Subcutaneous abdominal adipose tissue (tissue), 5 donors: ENCODE results near the gene TICRR.

Source experiments
- H3K27ac ChIP-seq: one replicate; pipeline ENCODE4 v1.7.0; 2013; ENCODE audit warnings: low read depth, mild to moderate bottlenecking, inconsistent platforms, low read length, moderate library complexity
- H3K27me3 ChIP-seq, 5 donors: one replicate each; pipeline ENCODE4 v1.7.0; 2013; ENCODE audit warnings: low read length in 5 of 5, inconsistent platforms in 1 of 5; ENCODE audit not compliant: control insufficient read depth in 5 of 5, insufficient read depth in 4 of 5
- H3K36me3 ChIP-seq, 5 donors: one replicate each; pipeline ENCODE4 v1.7.0; 2013; ENCODE audit warnings: low read length in 5 of 5; ENCODE audit not compliant: control insufficient read depth in 5 of 5, insufficient read depth in 5 of 5
- H3K4me1 ChIP-seq, 5 donors: one replicate each; pipeline ENCODE4 v1.7.0; 2013; ENCODE audit warnings: low read length in 5 of 5, mild to moderate bottlenecking in 3 of 5, moderate library complexity in 1 of 5; ENCODE audit not compliant: control insufficient read depth in 5 of 5, insufficient read depth in 5 of 5
- H3K4me3 ChIP-seq, 5 donors: one replicate each; pipeline ENCODE4 v1.7.0; 2013; ENCODE audit warnings: low read length in 5 of 5, low read depth in 1 of 5
- H3K9ac ChIP-seq, 5 donors: one replicate each; pipeline ENCODE4 v1.7.0; 2013; ENCODE audit warnings: low read length in 5 of 5, mild to moderate bottlenecking in 4 of 5, moderate library complexity in 3 of 5
- H3K9me3 ChIP-seq, 5 donors: one replicate each; pipeline ENCODE4 v1.7.0; 2013; ENCODE audit warnings: low read length in 5 of 5; ENCODE audit not compliant: control insufficient read depth in 5 of 5
- donor health status: healthy.
- donor health status: healthy.
- donor health status: healthy.
- donor health status: healthy.
- donor health status: healthy.

Gene TICRR

DNA sequence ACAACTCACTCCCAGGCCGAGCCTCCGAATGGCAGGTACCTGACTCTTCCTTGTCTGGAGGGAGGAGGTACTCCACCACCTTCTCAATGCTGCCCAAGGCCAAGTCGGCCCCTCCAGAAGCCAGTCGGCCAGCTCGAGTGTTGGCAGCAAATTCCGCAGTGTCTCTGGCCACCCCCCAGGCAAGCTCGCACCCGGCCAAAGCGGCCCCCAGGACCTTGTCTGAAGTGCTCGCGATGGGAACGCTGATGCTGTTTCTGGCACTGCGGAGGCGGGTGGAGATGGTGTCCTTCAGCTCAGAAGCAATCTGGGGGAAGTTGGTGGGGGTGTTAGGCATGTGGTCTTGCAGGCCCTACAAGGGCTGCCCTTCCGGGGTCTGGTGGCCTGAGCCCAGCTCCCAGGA lies 94.7 kb downstream of the TICRR start:
- Histone ChIP-seq H3K9ac (no peak overlapping the region), H3K4me1 (peaks cover 7 to 97% (median 85%) of the 10 kb centered on the region in 5 donors), H3K9me3 (no peaks in the 10 kb centered on the region), H3K36me3 (peaks cover 0 to 79% (median 69%) of the 10 kb centered on the region in 5 donors), H3K4me3 (no peak overlapping the region), H3K27me3 (no peaks in the 10 kb centered on the region), H3K27ac (peak overlapping the region; percentile 46)

DNA sequence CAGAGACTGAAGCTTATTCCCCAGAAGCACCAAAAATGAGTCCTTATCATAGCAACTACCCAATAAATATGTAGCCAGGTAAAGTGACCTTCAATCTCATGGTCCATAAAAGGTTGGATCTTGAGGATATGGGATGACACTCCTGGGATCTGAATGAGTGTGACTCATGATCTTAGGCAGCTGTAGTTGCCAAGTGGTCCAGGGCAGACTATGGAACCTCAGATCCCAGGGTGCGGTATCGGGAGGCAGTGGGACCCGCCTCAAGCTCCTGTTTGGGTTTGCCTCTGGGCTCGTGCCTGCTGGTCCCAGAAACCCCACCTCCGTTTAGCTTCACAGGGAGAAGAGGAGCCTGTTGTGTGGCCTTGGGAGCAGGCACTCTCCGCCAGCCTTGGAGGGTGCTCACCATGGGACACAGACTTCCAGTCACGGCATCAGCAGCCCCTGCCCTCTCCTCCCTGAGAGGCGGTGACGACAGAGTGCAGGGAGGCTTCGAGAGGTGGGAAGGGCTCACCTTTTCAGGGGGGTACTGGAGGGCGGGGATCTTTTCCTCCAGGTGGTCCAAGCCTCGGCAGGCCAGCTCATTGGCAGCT lies 95.8 kb downstream of the TICRR start:
- H3K9me3 ChIP-seq = no peaks in the 10 kb centered on the region
- peaks cover 7 to 99% (median 79%) of the 10 kb centered on the region in 5 donors for H3K4me1 ChIP-seq
- no peaks in the 10 kb centered on the region for H3K27me3 ChIP-seq
- peak overlapping the region in 1 of 5 donors; percentile 26 for H3K9ac ChIP-seq
- peaks cover 0 to 82% (median 69%) of the 10 kb centered on the region in 5 donors for H3K36me3 ChIP-seq
- H3K27ac ChIP-seq = peak overlapping the region; percentile 46
- peak overlapping the region in 1 of 5 donors; percentile 36 for H3K4me3 ChIP-seq

DNA sequence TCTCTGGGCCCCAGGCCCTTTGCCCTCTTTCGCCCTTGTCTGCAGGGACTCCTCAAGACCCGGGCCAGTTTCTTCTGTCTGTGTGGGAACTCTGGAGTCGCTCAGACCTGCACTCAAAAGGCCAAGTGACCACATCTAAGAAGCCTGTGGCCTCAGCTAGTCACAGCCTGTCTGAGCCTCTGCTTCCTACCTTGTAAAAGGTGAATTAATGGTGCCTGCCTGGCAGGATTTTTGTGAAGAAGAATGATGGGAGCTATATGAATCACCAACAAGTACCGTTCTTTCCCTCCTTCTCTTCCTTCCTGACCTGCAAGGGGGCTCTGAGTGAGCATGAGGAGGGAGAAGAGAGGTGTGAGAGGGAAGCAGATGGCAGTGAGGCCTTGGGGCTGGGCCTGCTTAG lies 96.4 kb downstream of the TICRR start:
- H3K9ac ChIP-seq = peak overlapping the region in 1 of 5 donors; percentile 26
- no peaks in the 10 kb centered on the region for H3K9me3 ChIP-seq
- no peaks in the 10 kb centered on the region for H3K27me3 ChIP-seq
- H3K4me1 ChIP-seq = peaks cover 7 to 96% (median 74%) of the 10 kb centered on the region in 5 donors
- H3K4me3 ChIP-seq = peak overlapping the region in 1 of 5 donors; percentile 36
- H3K27ac ChIP-seq = peak overlapping the region; percentile 46
- H3K36me3 ChIP-seq = peaks cover 0 to 86% (median 67%) of the 10 kb centered on the region in 5 donors

DNA sequence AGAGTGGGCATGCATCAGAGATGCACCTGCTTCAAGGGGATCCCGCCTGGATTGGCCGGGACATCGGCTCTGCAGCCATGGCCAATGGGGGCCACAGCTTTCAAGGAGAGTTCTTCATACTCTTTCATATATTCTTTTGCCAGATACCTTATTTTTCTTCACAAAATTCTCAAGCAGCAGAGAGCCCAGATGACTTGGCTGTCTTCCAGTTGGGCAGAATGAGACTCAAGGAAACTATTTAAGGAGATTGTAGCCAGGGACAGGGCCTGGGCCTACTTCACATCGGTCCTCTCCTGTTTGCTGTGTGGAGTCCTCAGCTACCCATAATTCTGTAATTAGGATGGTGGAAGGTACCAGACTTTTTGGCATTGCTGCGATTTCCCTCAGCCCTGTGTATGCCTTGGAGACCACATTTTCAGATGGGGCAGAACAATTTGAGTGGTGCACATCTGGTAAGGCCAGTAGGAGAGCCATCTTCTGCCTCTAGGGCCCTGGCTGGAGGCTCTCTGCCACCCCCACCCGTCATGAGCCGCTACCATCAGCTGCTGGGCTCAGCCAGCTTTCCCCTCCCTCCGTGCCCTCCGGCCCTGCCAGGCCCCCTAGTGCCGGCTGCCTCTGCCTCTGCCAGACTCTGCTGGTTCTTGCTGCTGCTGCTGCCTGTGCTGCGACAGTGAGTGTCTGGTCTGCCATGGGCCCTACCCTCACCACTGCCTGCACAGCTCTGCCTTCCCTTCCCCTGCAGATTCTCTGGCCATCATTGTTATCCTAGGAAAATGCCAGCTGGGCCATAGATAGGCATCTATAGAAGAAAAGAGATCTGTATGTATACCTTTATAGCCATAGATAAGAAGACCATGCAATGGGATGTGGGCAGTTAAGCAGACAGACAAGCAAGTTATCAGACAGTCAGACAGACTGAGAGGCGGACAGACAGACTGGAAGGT lies 97.2 kb downstream of the TICRR start:
- Histone ChIP-seq H3K36me3 (peaks cover 0 to 80% (median 65%) of the 10 kb centered on the region in 5 donors), H3K9ac (peak overlapping the region in 2 of 5 donors; percentile 7 to 27), H3K27me3 (no peaks in the 10 kb centered on the region), H3K4me1 (peaks cover 7 to 95% (median 66%) of the 10 kb centered on the region in 5 donors), H3K27ac (peak overlapping the region; percentile 79), H3K9me3 (no peaks in the 10 kb centered on the region), H3K4me3 (peak overlapping the region; percentile 27 to 99 (median 78))

DNA sequence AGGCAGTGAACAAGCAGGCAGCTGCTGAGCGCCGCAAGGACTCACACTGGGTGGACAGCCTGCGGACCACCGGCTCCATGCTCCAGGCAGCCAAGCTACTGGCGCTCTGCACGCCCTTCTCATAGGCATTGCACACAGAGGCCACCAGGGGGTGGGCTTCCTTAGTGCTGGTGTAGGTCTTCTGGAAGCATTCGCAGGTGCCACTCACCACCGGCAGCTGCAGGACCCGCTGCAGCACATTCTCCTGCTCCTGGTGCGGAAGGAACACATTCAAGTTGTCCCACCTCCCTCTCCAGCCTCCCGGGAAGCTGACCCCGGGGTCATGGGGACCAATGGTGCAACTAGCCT lies 97.9 kb downstream of the TICRR start:
- Histone ChIP-seq H3K9ac (peak overlapping the region in 3 of 5 donors; percentile 7 to 40 (median 26)), H3K36me3 (peaks cover 0 to 74% (median 60%) of the 10 kb centered on the region in 5 donors)

DNA sequence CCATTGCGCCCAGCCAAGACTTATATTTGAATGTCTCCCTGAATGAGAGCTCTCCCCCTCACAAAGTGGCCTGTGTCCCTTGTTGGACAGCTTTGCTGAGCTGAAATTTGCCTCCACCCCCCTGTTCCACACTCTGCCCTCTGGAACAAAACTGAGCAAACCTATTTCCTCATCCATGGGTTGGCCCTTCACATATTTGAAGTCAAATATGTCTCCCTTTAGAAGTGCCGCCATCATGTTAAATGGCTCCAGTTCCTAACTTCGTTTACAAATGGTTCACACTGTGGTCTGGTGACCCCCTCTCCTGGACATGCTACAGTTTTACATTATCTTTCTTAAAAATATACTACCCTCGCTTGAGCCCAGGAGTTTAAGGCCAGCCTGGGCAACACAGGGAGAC lies 99.3 kb downstream of the TICRR start:
- Histone ChIP-seq H3K27ac (peak overlapping the region; percentile 79), H3K9me3 (no peaks in the 10 kb centered on the region), H3K36me3 (peaks cover 0 to 60% (median 51%) of the 10 kb centered on the region in 5 donors), H3K4me3 (peak overlapping the region; percentile 52 to 99 (median 78)), H3K4me1 (peaks cover 7 to 80% (median 49%) of the 10 kb centered on the region in 5 donors), H3K9ac (peak overlapping the region in 2 of 5 donors; percentile 65 to 90), H3K27me3 (no peaks in the 10 kb centered on the region)

More for the DNA sequence above, 97.9 kb downstream of the TICRR start:
- Histone ChIP-seq H3K27me3 (no peaks in the 10 kb centered on the region), H3K27ac (peak overlapping the region; percentile 79), H3K9me3 (no peaks in the 10 kb centered on the region), H3K4me1 (peaks cover 7 to 89% (median 59%) of the 10 kb centered on the region in 5 donors), H3K4me3 (peak overlapping the region; percentile 27 to 99 (median 78))

DNA sequence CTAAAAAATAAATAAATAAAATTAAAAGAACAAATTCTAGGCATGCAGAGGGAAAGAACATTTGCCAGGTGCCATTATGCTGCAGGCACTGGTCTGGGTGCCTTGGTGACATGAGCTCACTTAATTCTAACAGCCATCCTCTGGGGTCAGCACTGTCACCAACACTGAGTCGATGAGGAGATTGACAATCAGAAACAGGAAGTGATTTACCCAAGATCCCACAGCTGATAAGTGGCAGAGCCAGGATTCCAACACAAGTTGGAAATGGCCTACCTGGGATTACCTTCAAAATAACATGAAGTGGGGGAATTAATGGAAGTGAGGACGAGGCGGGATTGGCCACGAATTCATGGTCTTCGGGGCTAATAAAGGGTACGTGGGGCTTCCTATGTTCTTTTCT lies 100.3 kb downstream of the TICRR start:
- Histone ChIP-seq H3K27ac (peak overlapping the region; percentile 79), H3K9ac (peak overlapping the region in 3 of 5 donors; percentile 41 to 90 (median 83)), H3K9me3 (no peaks in the 10 kb centered on the region), H3K36me3 (peaks cover 0 to 49% (median 40%) of the 10 kb centered on the region in 5 donors), H3K4me1 (peaks cover 4 to 75% (median 47%) of the 10 kb centered on the region in 5 donors), H3K4me3 (peak overlapping the region; percentile 52 to 99 (median 85)), H3K27me3 (no peaks in the 10 kb centered on the region)

DNA sequence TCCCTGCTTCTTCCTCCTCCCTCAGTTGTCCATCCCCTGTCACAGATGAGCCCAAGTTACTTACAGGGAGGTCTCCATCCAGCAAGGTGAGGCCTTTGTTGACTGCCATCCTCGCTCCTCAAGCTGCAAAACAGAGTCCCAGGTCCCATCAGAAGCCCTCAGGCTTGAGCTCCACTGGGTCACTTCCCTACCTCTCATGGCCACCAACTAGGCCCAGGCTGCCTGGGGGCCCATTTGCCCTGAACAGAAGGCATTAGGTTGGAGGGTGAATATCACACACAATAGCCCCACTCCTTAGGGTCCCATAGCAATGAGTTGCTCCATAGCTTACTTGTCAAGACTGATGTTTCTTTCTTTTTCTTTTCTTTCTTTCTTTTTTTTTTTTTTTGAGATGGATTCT lies 102.1 kb downstream of the TICRR start:
- Histone ChIP-seq H3K27ac (peak overlapping the region; percentile 79), H3K36me3 (peaks cover 0 to 31% (median 24%) of the 10 kb centered on the region in 5 donors), H3K4me1 (peaks cover 4 to 65% (median 39%) of the 10 kb centered on the region in 5 donors), H3K4me3 (peak overlapping the region; percentile 52 to 99 (median 85)), H3K9ac (peak overlapping the region; percentile 64 to 90 (median 83)), H3K27me3 (no peaks in the 10 kb centered on the region), H3K9me3 (no peaks in the 10 kb centered on the region)
